A549 (cell line): ENCODE results near the gene MAP1LC3A. TPM values are rescaled to one million over a fixed set of nuclear protein-coding genes. Genes with fewer than 3 reads are reported as not detected.

Experiments used
- ATAC-seq, 2 experiments: fragments of 200-7000 bp in 1 of 2; fragments of >200 bp in 1 of 2; cut with Nextera tagmentation in 1 of 2; cut with Tn5 transposase in 1 of 2; 3 replicates each; pipeline versions ENCODE4 v1.8.0 to v1.9.1; 2018 to 2020; ENCODE audit warnings: mild to moderate bottlenecking in 1 of 2, moderate library complexity in 1 of 2
- CTCF ChIA-PET: fragments of 300-600 bp; sonication (Branson Sonifier 250); formaldehyde crosslinking; extraction: SDS; loops from one replicate; lab custom pipeline; 2021; ENCODE audit warnings: antibody characterized with exemption, inconsistent platforms; lab: Yijun Ruan, JAX
- POLR2A ChIA-PET: fragments of 350-600 bp; formaldehyde crosslinking; extraction: SDS; loops from one replicate; lab custom pipeline; 2021; ENCODE audit warnings: antibody characterized with exemption, inconsistent platforms; lab: Yijun Ruan, JAX
- DNase-seq, 2 experiments: peaks; one replicate each; pipeline versions ENCODE4 v3.0.0 to v3.0.0-alpha.2; 2011 to 2016; ENCODE audit warnings: low read depth in 1 of 2, low spot score in 1 of 2
- FAIRE-seq: peaks from 2 replicates; lab custom pipeline; 2011; peaks lifted over from hg19 to GRCh38; lab: Jason Lieb, UNC
- H3K27ac ChIP-seq, 2 experiments: fragments of >200 bp; sonication (Bioruptor Twin); formaldehyde crosslinking; 3 replicates each; pipeline ENCODE4 v1.5.1; 2016 to 2017
- H3K4me1 ChIP-seq: fragments of >200 bp; sonication (Bioruptor Twin); formaldehyde crosslinking; 3 replicates; pipeline ENCODE4 v1.6.1; 2016
- H3K4me2 ChIP-seq: fragments of >200 bp; sonication (Bioruptor Twin); formaldehyde crosslinking; 3 replicates; pipeline ENCODE4 v1.6.1; 2016
- H3K4me3 ChIP-seq: fragments of >200 bp; sonication (Bioruptor Twin); formaldehyde crosslinking; 3 replicates; pipeline ENCODE4 v1.5.1; 2016
- H3K9me3 ChIP-seq: fragments of >200 bp; sonication (Bioruptor Twin); formaldehyde crosslinking; 3 replicates; pipeline ENCODE4 v1.6.1; 2016
- BCL3 ChIP-seq: fragments of >200 bp; sonication (Bioruptor Twin); formaldehyde crosslinking; IDR thresholded peaks from 3 replicates; pipeline ENCODE4 v1.6.1; 2016
- BHLHE40 ChIP-seq: IDR thresholded peaks from 2 replicates; pipeline ENCODE4 v1.6.1; 2012; ENCODE audit warnings: low read depth, low read length, inconsistent platforms
- CBX2 ChIP-seq: fragments of 200-600 bp; sonication (generic); IDR thresholded peaks from 2 replicates; pipeline ENCODE4 v1.6.1; 2016; ENCODE audit warnings: low read depth, mild to moderate bottlenecking, borderline replicate concordance
- CBX8 ChIP-seq: fragments of 200-600 bp; sonication (generic); IDR thresholded peaks from 2 replicates; pipeline ENCODE4 v1.6.1; 2016
- CEBPB ChIP-seq, 2 experiments: fragments of >200 bp in 1 of 2; sonication (Bioruptor Twin) in 1 of 2; formaldehyde crosslinking in 1 of 2; IDR thresholded peaks; 2 replicates each; pipeline ENCODE4 v1.6.1; 2012 to 2016
- CHD2 ChIP-seq: fragments of 150-350 bp; IDR thresholded peaks from 2 replicates; pipeline ENCODE4 v1.6.1; 2014; ENCODE audit warnings: low read length; ENCODE audit not compliant: partially characterized antibody
- EHF ChIP-seq: fragments of 250-450 bp; sonication (Bioruptor Pico); IDR thresholded peaks from 2 replicates; pipeline ENCODE4 v1.5.0; 2020; ENCODE audit warnings: mild to moderate bottlenecking
- FOSB ChIP-seq: fragments of 250-450 bp; sonication (Bioruptor Pico); IDR thresholded peaks from 2 replicates; pipeline ENCODE4 v1.5.0; 2020; ENCODE audit warnings: mild to moderate bottlenecking, moderate library complexity
- GATA3 ChIP-seq: IDR thresholded peaks from 2 replicates; pipeline ENCODE4 v1.6.1; 2012; ENCODE audit warnings: borderline replicate concordance
- HEYL ChIP-seq: fragments of 250-450 bp; sonication (Bioruptor Pico); IDR thresholded peaks from 2 replicates; pipeline ENCODE4 v1.8.0; 2021; ENCODE audit warnings: mild to moderate bottlenecking, moderate library complexity
- JUN ChIP-seq, 2 experiments: fragments of >200 bp; sonication (Bioruptor Twin); formaldehyde crosslinking; IDR thresholded peaks; 2 replicates in 1 of 2; 3 replicates in 1 of 2; pipeline ENCODE4 v1.6.1; 2016 to 2017
- KDM1A ChIP-seq: fragments of 200-600 bp; sonication (generic); IDR thresholded peaks from 2 replicates; pipeline ENCODE4 v1.6.1; 2016; ENCODE audit warnings: low read depth, mild to moderate bottlenecking
- MAZ ChIP-seq: fragments of 150-350 bp; IDR thresholded peaks from 2 replicates; pipeline ENCODE4 v1.6.1; 2014; ENCODE audit warnings: antibody characterized with exemption, low read depth, low read length, borderline replicate concordance
- MYC ChIP-seq: IDR thresholded peaks from 2 replicates; pipeline ENCODE4 v1.6.1; 2012; ENCODE audit warnings: mild to moderate bottlenecking, inconsistent platforms, low read length, improper control_type of control experiment, borderline replicate concordance
- NPAS2 ChIP-seq: fragments of 250-450 bp; sonication (Bioruptor Pico); IDR thresholded peaks from 2 replicates; pipeline ENCODE4 v1.8.0; 2022; ENCODE audit warnings: mild to moderate bottlenecking, moderate library complexity, borderline replicate concordance
- PHF8 ChIP-seq: fragments of 200-600 bp; sonication (generic); IDR thresholded peaks from 2 replicates; pipeline ENCODE4 v1.6.1; 2016; ENCODE audit warnings: low read depth, mild to moderate bottlenecking, antibody characterized with exemption, moderate library complexity, borderline replicate concordance
- POLR2A ChIP-seq: IDR thresholded peaks from 2 replicates; pipeline ENCODE4 v1.6.1; 2012; ENCODE audit warnings: mild to moderate bottlenecking, low read length
- RAD21 ChIP-seq, 2 experiments: fragments of >200 bp in 1 of 2; sonication (Bioruptor Twin) in 1 of 2; formaldehyde crosslinking in 1 of 2; IDR thresholded peaks in 1 of 2; conservative IDR thresholded peaks in 1 of 2; 2 replicates in 1 of 2; 3 replicates in 1 of 2; pipeline ENCODE4 v1.6.1; 2012 to 2018; ENCODE audit warnings: inconsistent platforms in 1 of 2
- REST ChIP-seq: fragments of 200-600 bp; sonication (generic); IDR thresholded peaks from 2 replicates; pipeline ENCODE4 v1.6.1; 2016; ENCODE audit warnings: antibody characterized with exemption, mild to moderate bottlenecking, moderate library complexity
- SMC3 ChIP-seq: fragments of >200 bp; sonication (Bioruptor Twin); formaldehyde crosslinking; IDR thresholded peaks from 3 replicates; pipeline ENCODE4 v1.6.1; 2018; ENCODE audit warnings: inconsistent platforms
- TP53 ChIP-seq: fragments of 250-450 bp; sonication (Bioruptor Pico); IDR thresholded peaks from 2 replicates; pipeline ENCODE4 v1.5.0; 2021; ENCODE audit warnings: mild to moderate bottlenecking, moderate library complexity
- ZC3H11A ChIP-seq: fragments of 450-650 bp; IDR thresholded peaks from 2 replicates; pipeline ENCODE4 v1.6.1; 2014; ENCODE audit warnings: antibody characterized with exemption, mild to moderate bottlenecking
- ZSCAN20 ChIP-seq: fragments of 250-450 bp; sonication (Bioruptor Pico); IDR thresholded peaks from 2 replicates; pipeline ENCODE4 v1.8.0; 2022; ENCODE audit warnings: mild to moderate bottlenecking, moderate library complexity
- WGBS: methylation state at CpG from one replicate; pipeline ENCODE4 v1.1.6; 2017; ENCODE audit errors: missing lambda C conversion rate; 5-methylcytosine and 5-hydroxymethylcytosine counted together
- polyA plus RNA-seq, 4 experiments: library from polyadenylated mRNA; depleted of rRNA in 3 of 4; stranded (reverse); fragments of >200 nt; fragmentation: RNase III in 1 of 4; extraction: RNeasy Plus Mini Kit Qiagen cat#74134 plus additional on column Dnase treatment in 1 of 4; gene quantifications; 2 replicates in 3 of 4; 3 replicates in 1 of 4; pipeline ENCODE4 v1.2.3, GENCODE V29; 2011 to 2017
- TF ChIP-seq, protein P1 (sequence below): fragments of 450-650 bp; IDR thresholded peaks from 2 replicates; pipeline ENCODE4 v1.6.1; 2014; ENCODE audit warnings: antibody characterized with exemption
- TF ChIP-seq, protein P2 (sequence below): fragments of >200 bp; sonication (Bioruptor Twin); formaldehyde crosslinking; IDR thresholded peaks from 3 replicates; pipeline ENCODE4 v1.5.1; 2016
- TF ChIP-seq, protein P3 (sequence below): fragments of 250-450 bp; sonication (Bioruptor Pico); IDR thresholded peaks from 2 replicates; pipeline ENCODE4 v1.5.0; 2020; ENCODE audit warnings: low read depth, mild to moderate bottlenecking, moderate library complexity
- TF ChIP-seq, protein P4 (sequence below): fragments of 250-450 bp; sonication (Bioruptor Pico); IDR thresholded peaks from 2 replicates; pipeline ENCODE4 v1.5.0; 2021; ENCODE audit warnings: mild to moderate bottlenecking, moderate library complexity, borderline replicate concordance

The MAP1LC3A gene
- polyA plus RNA-seq, 2 of the 4 experiments (the other 2 are of a cell fraction), result 4.3 to 15.7 TPM

DNA sequence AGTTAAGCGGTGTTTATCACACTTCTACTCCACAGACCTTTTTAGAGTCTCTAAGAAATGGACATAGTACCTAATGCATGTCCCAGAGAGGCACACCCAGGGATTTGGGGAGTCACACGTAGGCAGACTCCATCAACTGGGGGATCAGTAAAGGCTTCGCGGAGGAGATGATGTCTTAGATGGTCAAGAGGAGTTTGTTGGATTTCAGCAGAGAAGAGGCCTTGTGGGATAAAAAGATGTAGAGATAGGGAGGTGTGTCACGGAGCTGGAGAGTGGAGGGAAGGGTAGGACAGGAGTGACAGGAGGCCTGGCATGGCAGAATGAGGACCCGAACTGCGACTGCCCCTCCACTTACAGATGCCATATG, 33.2 kb upstream of the MAP1LC3A start (continued):
- TF ChIP-seq KDM1A (no peak), RAD21 (conservative IDR thresholded peaks at IDR 0.05 in 1 of 2, IDR thresholded peaks at IDR 0.05 in 1 of 2) (no peak), REST (no peak)

- ATAC-seq (peak; percentile 92 to 93), FAIRE-seq (peak; percentile 95), DNase-seq (peak; percentile 97 to 99)
- Histone ChIP-seq H3K4me3 (peak overlapping the region; percentile 19; the same call in 1 of the 3 replicates), H3K4me2 (peak overlapping the region; percentile 76), H3K27ac (peak overlapping the region; percentile 67 to 83), H3K4me1 (peaks cover 55% of the 10 kb centered on the region), H3K9me3 (no peaks in the 10 kb centered on the region)
- 1% methylated on average over 14 of the region's 14 CpGs for WGBS
- POLR2A ChIA-PET, result interaction anchor here (1.4 to 1.8 kb wide), 2 partner anchors 9 to 33 kb away, joined by 4 to 12 read pairs; partner anchors contain the start of genes DYNLRB1 and MAP1LC3A
- CTCF ChIA-PET, result interaction anchor here (1.0 to 7.4 kb wide), 7 partner anchors 13 to 335 kb away, joined by 3 to 106 read pairs (median 4); no protein-coding TSS in a partner anchor
- TF ChIP-seq RAD21 (conservative IDR thresholded peaks at IDR 0.05 in 1 of 2, IDR thresholded peaks at IDR 0.05 in 1 of 2) (peak in 1 of 2 experiments; percentile 35; a peak in 1 of 5 replicates), SMC3 (no peak), MAZ (no peak), EHF (CRISPR knock-in tag) (no peak; the same call in 1 of the 2 replicates), NPAS2 (no peak), POLR2A (no peak), HEYL (CRISPR knock-in tag) (0 out of 2 replicates have a peak, but pooled peaks have one; percentile 17), PHF8 (no peak), ZSCAN20 (no peak), MYC (no peak), BCL3 (peak; percentile 94), FOSB (CRISPR knock-in tag) (peak; percentile 56; the same call in 1 of the 2 replicates), CBX2 (no peak), TP53 (CRISPR knock-in tag) (no peak), CBX8 (no peak), JUN (IDR thresholded peaks at IDR 0.05) (peak; percentile 96), BHLHE40 (no peak), ZC3H11A (no peak), GATA3 (peak; percentile 88; the same call in 1 of the 2 replicates), CHD2 (no peak), CEBPB (IDR thresholded peaks at IDR 0.05) (peak in 1 of 2 experiments; percentile 41; a peak in 1 of 4 replicates)
- TF ChIP-seq, protein P1, sequence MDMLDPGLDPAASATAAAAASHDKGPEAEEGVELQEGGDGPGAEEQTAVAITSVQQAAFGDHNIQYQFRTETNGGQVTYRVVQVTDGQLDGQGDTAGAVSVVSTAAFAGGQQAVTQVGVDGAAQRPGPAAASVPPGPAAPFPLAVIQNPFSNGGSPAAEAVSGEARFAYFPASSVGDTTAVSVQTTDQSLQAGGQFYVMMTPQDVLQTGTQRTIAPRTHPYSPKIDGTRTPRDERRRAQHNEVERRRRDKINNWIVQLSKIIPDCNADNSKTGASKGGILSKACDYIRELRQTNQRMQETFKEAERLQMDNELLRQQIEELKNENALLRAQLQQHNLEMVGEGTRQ, result no peak
- TF ChIP-seq, protein P2, sequence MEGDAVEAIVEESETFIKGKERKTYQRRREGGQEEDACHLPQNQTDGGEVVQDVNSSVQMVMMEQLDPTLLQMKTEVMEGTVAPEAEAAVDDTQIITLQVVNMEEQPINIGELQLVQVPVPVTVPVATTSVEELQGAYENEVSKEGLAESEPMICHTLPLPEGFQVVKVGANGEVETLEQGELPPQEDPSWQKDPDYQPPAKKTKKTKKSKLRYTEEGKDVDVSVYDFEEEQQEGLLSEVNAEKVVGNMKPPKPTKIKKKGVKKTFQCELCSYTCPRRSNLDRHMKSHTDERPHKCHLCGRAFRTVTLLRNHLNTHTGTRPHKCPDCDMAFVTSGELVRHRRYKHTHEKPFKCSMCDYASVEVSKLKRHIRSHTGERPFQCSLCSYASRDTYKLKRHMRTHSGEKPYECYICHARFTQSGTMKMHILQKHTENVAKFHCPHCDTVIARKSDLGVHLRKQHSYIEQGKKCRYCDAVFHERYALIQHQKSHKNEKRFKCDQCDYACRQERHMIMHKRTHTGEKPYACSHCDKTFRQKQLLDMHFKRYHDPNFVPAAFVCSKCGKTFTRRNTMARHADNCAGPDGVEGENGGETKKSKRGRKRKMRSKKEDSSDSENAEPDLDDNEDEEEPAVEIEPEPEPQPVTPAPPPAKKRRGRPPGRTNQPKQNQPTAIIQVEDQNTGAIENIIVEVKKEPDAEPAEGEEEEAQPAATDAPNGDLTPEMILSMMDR, result no peak
- TF ChIP-seq, protein P3, sequence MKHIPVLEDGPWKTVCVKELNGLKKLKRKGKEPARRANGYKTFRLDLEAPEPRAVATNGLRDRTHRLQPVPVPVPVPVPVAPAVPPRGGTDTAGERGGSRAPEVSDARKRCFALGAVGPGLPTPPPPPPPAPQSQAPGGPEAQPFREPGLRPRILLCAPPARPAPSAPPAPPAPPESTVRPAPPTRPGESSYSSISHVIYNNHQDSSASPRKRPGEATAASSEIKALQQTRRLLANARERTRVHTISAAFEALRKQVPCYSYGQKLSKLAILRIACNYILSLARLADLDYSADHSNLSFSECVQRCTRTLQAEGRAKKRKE, result no peak; the same call in 1 of the 2 replicates
- TF ChIP-seq, protein P4, sequence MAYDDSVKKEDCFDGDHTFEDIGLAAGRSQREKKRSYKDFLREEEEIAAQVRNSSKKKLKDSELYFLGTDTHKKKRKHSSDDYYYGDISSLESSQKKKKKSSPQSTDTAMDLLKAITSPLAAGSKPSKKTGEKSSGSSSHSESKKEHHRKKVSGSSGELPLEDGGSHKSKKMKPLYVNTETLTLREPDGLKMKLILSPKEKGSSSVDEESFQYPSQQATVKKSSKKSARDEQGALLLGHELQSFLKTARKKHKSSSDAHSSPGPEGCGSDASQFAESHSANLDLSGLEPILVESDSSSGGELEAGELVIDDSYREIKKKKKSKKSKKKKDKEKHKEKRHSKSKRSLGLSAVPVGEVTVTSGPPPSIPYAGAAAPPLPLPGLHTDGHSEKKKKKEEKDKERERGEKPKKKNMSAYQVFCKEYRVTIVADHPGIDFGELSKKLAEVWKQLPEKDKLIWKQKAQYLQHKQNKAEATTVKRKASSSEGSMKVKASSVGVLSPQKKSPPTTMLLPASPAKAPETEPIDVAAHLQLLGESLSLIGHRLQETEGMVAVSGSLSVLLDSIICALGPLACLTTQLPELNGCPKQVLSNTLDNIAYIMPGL (CRISPR knock-in tag), result no peak
These were observed 32.7 kb upstream of the MAP1LC3A start for GRCh38 chr20:34525709-34526416.
